ENCODE measurements around the gene ABO. TPM values are rescaled to one million over a fixed set of nuclear protein-coding genes. Genes with fewer than 3 reads are reported as not detected.
"Not testable (repeated sequence)": the region's sequence is repeated elsewhere in the genome, so short reads cannot be mapped to it uniquely, and the experiment has no call there.

Gene ABO
- not detected for polyA plus RNA-seq (2013, experiment 1 of 2; ENCODE audit: insufficient read length)
- not detected for polyA plus RNA-seq (2013, experiment 2 of 2; ENCODE audit: insufficient read length)

- no peak for DNase-seq
These were observed at the start of gene ABO for GRCh38 chr9:133275105-133276000. ABO (minus strand) TSS chr9:133275201.

GRCh38 chr9:133323991-133324703, 49.1 kb upstream of the ABO start:
- no peak for DNase-seq

- no peak for DNase-seq
These were observed 48.2 kb upstream of the ABO start for GRCh38 chr9:133323211-133323610.

GRCh38 chr9:133322701-133323100, 47.7 kb upstream of the ABO start:
- DNase-seq: no peak

GRCh38 chr9:133321411-133321935, 46.5 kb upstream of the ABO start:
- DNase-seq: no peak

GRCh38 chr9:133320421-133320881, 45.5 kb upstream of the ABO start:
- no peak for DNase-seq

GRCh38 chr9:133317551-133317950, 42.5 kb upstream of the ABO start:
- DNase-seq: not testable (repeated sequence)

- no peak for DNase-seq
These were observed 41.0 kb upstream of the ABO start for GRCh38 chr9:133315997-133316396.

- no peak for DNase-seq
These were observed 34.6 kb upstream of the ABO start for GRCh38 chr9:133309608-133310007.

- DNase-seq: no peak
These were observed 32.3 kb upstream of the ABO start for GRCh38 chr9:133307301-133307700.

- DNase-seq: peak; percentile 26
These were observed 31.5 kb upstream of the ABO start for GRCh38 chr9:133306242-133307204.

GRCh38 chr9:133305731-133306130, 30.7 kb upstream of the ABO start:
- no peak for DNase-seq

GRCh38 chr9:133304477-133305377, 29.7 kb upstream of the ABO start:
- DNase-seq: no peak

- no peak for DNase-seq
These were observed 29.1 kb upstream of the ABO start for GRCh38 chr9:133304158-133304470.

- no peak for DNase-seq
These were observed 28.5 kb upstream of the ABO start for GRCh38 chr9:133303266-133304157.

- DNase-seq: no peak
These were observed 26.5 kb upstream of the ABO start for GRCh38 chr9:133301253-133302230.

- DNase-seq: not testable (repeated sequence)
These were observed 25.0 kb upstream of the ABO start for GRCh38 chr9:133299996-133300395.

GRCh38 chr9:133294257-133294656, 19.3 kb upstream of the ABO start:
- no peak for DNase-seq

All from fibroblast of skin of back (primary cell).